ENCODE data around the gene RNF44.

DNA sequence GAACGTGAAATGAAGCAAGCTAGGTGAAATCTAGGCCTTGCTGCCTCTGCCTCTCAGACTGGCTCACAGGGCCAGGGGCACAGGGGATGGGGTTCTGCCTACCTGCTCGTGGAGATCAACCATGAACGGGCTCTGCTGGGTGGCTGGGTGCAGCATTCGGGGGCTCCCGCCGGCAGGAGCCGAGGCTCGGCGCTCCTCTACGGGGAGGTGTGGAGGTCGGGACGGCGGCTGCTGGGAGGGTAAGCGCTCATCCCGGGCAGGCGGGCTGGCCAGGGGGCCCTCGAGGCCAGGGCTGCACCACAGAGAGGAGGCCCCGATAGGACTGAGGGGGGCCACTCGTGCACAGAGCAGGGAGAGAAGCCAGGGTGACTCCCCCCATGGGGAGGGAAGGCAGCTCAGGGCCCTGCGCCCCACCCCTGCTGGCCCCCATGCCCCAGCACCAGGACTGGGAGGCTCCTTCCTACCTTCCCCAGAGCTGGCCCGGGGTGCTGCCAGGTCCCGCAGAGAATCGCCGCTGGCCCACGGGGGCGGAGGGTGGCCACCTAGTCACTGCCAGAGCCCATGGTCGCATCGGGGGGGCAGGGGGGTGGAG lies 5.2 kb downstream of the RNF44 start:
- TF ChIP-seq, protein P1, sequence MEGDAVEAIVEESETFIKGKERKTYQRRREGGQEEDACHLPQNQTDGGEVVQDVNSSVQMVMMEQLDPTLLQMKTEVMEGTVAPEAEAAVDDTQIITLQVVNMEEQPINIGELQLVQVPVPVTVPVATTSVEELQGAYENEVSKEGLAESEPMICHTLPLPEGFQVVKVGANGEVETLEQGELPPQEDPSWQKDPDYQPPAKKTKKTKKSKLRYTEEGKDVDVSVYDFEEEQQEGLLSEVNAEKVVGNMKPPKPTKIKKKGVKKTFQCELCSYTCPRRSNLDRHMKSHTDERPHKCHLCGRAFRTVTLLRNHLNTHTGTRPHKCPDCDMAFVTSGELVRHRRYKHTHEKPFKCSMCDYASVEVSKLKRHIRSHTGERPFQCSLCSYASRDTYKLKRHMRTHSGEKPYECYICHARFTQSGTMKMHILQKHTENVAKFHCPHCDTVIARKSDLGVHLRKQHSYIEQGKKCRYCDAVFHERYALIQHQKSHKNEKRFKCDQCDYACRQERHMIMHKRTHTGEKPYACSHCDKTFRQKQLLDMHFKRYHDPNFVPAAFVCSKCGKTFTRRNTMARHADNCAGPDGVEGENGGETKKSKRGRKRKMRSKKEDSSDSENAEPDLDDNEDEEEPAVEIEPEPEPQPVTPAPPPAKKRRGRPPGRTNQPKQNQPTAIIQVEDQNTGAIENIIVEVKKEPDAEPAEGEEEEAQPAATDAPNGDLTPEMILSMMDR (conservative IDR thresholded peaks at IDR 0.05 in 1 of 2, IDR thresholded peaks at IDR 0.05 in 1 of 2; ENCODE audit: low read depth in 1 of 2, low read length in 2 of 2) = no peak
- no peak for TF ChIP-seq EZH2 (IDR thresholded peaks at IDR 0.05; ENCODE audit: low read length, missing control alignments)

All from fibroblast of lung (primary cell).